HG03103 (cell line): ENCODE measurements around the gene ADM5.
A peak's percentile ranks its signal among the peaks of the same experiment; 100 is the strongest.

Experiments
- ATAC-seq: cut with Tn5 transposase; IDR thresholded peaks from one replicate; pipeline ENCODE4 v1.9.1; 2021; ENCODE audit warnings: low read depth; ENCODE audit not compliant: unreplicated experiment

ADM5 gene

GRCh38 chr19:49658139-49658517, 31.3 kb upstream of the ADM5 start:
- no peak for ATAC-seq

- no peak for ATAC-seq
Measured at GRCh38 chr19:49658566-49659442, 30.6 kb upstream of the ADM5 start.

- no peak for ATAC-seq
Measured at GRCh38 chr19:49660338-49660961, 28.9 kb upstream of the ADM5 start.

GRCh38 chr19:49662011-49662410, 27.4 kb upstream of the ADM5 start:
- ATAC-seq, result no peak

- ATAC-seq, result no peak
Measured at GRCh38 chr19:49663224-49663623, 26.2 kb upstream of the ADM5 start.

- ATAC-seq, result no peak
Measured at GRCh38 chr19:49664171-49665035, 25.0 kb upstream of the ADM5 start.

- no peak for ATAC-seq
Measured at GRCh38 chr19:49665036-49665350, 24.4 kb upstream of the ADM5 start.

GRCh38 chr19:49665351-49666119, 23.9 kb upstream of the ADM5 start, which contains the start of the genes BCL2L12 and IRF3:
Gene BCL2L12 (plus strand): TSS chr19:49665933. CDS start chr19:49666693, 760 bp downstream.
Gene IRF3 (minus strand): TSS chr19:49665857. CDS start chr19:49664838, 1,019 bp downstream.
- ATAC-seq, result peak; percentile 67

GRCh38 chr19:49666120-49666444, 23.3 kb upstream of the ADM5 start:
- ATAC-seq, result no peak

- ATAC-seq, result no peak
Measured at GRCh38 chr19:49667473-49667872, 21.9 kb upstream of the ADM5 start.

GRCh38 chr19:49669516-49669915, 19.9 kb upstream of the ADM5 start:
- no peak for ATAC-seq

GRCh38 chr19:49672131-49672919, 17.1 kb upstream of the ADM5 start:
- ATAC-seq, result no peak

GRCh38 chr19:49676136-49676783, 13.1 kb upstream of the ADM5 start:
- peak; percentile 62 for ATAC-seq

GRCh38 chr19:49676784-49677230, 12.6 kb upstream of the ADM5 start:
- ATAC-seq, result no peak

- no peak for ATAC-seq
Measured at GRCh38 chr19:49677231-49677900, 12.0 kb upstream of the ADM5 start, which contains the start of gene PRMT1. Gene PRMT1 (plus strand): TSS chr19:49677271. CDS start chr19:49677281, 10 bp downstream.

- no peak for ATAC-seq
Measured at GRCh38 chr19:49677901-49678674, 11.3 kb upstream of the ADM5 start.

- ATAC-seq, result no peak
Measured at GRCh38 chr19:49678985-49679770, 10.2 kb upstream of the ADM5 start.
